ENCODE data around the gene GNB4.

The GNB4 gene

GRCh38 chr3:179453967-179454366, 2.7 kb upstream of the GNB4 start:
- TF ChIP-seq, protein P1, sequence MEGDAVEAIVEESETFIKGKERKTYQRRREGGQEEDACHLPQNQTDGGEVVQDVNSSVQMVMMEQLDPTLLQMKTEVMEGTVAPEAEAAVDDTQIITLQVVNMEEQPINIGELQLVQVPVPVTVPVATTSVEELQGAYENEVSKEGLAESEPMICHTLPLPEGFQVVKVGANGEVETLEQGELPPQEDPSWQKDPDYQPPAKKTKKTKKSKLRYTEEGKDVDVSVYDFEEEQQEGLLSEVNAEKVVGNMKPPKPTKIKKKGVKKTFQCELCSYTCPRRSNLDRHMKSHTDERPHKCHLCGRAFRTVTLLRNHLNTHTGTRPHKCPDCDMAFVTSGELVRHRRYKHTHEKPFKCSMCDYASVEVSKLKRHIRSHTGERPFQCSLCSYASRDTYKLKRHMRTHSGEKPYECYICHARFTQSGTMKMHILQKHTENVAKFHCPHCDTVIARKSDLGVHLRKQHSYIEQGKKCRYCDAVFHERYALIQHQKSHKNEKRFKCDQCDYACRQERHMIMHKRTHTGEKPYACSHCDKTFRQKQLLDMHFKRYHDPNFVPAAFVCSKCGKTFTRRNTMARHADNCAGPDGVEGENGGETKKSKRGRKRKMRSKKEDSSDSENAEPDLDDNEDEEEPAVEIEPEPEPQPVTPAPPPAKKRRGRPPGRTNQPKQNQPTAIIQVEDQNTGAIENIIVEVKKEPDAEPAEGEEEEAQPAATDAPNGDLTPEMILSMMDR (IDR thresholded peaks at IDR 0.05; ENCODE audit: insufficient read depth, missing control alignments) = no peak
- no peak for DNase-seq (ENCODE audit: insufficient read length, low spot score)
- no peak for FAIRE-seq

DNA sequence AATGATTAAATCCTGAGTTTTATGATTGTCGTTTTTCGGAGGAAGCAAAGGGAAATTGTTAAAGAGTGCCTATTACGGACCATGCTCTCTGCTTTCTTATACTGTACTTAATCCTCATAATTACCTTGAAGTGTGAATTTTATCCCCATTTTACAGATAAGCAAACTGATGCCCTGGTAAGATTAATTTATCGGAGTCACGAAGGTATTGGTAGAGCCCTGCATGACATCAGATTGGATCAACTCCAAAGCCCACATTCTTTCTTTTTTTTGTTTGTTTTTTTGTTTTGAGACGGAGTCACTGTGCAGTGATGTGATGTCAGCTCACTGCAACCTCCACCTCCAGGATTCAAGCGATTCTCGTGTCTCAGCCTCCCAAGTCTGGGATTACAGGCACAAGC, 1.6 kb upstream of the GNB4 start:
- FAIRE-seq (no peak), DNase-seq (ENCODE audit: insufficient read length, low spot score) (no peak)
- TF ChIP-seq, protein P1 (IDR thresholded peaks at IDR 0.05; ENCODE audit: insufficient read depth, missing control alignments) = no peak

DNA sequence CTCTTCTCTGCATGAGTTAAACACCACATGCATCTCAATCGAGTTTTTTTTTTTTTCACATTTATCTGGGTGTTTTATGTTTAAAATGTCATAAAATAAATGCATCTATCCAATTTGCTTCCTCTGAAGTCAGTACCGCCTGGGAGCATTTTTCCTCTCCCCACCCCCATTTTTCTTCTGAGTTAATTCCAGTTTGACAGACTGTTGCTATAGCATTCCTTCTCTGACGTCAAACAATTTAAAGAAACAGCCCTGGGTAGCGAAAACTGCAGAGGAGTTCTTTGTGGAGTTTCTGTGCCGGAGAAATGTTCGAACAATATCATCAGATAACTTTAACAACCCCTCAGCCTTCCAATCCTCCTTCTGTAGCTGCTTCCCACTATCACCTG, 900 bp upstream of the GNB4 start:
- DNase-seq (ENCODE audit: insufficient read length, low spot score) (no peak), FAIRE-seq (no peak)
- TF ChIP-seq, protein P1 (IDR thresholded peaks at IDR 0.05; ENCODE audit: insufficient read depth, missing control alignments) = no peak

DNA sequence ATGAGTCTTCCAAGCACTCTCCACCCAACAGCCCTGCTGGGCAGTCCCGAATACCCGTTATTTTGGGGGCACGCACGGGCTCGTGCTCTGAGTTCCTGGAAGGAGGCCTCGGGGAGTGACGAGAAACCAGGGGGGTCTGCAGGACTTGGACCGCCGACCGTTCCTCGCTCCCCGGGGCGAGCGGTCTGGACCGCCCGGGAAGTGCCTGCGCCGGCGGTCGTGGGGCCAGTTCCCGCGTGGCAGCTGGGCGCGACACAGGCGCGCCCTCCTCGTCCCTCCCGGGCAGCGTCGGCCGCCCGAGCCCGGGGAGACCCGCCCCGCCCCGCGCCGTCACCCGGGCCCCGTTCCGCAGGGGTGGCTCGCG, 387 bp downstream of the GNB4 start:
- TF ChIP-seq, protein P1 (IDR thresholded peaks at IDR 0.05; ENCODE audit: insufficient read depth, missing control alignments) = no peak
- FAIRE-seq = no peak
- DNase-seq (ENCODE audit: insufficient read length, low spot score) = no peak

DNA sequence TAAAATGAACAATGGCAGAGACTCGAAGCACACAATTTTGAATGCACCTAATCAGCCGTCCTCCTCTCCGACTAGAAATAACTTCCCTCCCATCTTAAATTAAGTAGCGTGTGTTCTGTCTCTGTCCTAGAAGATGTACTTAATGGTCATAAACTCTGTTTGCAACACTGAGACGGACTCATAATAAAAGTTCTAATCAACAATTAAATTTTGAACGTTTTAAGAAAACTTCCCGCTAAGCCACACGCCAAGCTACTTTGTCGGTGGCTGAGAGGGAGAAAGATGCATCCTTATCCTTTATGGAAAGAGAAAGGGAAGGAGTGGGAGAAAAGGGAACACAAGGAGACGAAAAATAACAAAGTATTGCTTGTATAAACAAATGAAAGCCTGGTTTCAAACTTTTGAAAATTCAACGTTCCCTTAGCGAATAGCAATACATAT, 989 bp downstream of the GNB4 start:
- no peak for DNase-seq (ENCODE audit: insufficient read length, low spot score)
- no peak for FAIRE-seq
- TF ChIP-seq, protein P1 (IDR thresholded peaks at IDR 0.05; ENCODE audit: insufficient read depth, missing control alignments) = no peak

DNA sequence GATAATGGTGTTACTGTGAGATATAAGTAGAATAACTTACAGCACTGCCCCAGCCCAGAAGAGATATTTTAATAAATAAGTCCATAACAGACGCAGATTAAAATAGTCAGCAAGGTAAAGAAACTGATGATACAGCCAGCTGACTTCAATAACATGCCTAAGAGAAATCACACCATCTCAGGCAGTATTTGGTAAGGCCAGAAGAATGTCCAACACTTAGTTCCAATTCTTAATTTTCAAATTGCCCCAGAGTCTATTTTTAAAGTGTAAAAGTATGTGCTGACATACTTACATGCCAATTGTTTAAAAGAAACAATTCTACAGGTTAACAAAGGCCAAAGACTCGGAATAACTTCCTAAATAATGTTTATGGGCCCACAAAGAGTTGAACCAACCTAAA, 1.6 kb downstream of the GNB4 start:
- TF ChIP-seq, protein P1 (IDR thresholded peaks at IDR 0.05; ENCODE audit: insufficient read depth, missing control alignments) = no peak
- FAIRE-seq (no peak), DNase-seq (ENCODE audit: insufficient read length, low spot score) (no peak)

DNA sequence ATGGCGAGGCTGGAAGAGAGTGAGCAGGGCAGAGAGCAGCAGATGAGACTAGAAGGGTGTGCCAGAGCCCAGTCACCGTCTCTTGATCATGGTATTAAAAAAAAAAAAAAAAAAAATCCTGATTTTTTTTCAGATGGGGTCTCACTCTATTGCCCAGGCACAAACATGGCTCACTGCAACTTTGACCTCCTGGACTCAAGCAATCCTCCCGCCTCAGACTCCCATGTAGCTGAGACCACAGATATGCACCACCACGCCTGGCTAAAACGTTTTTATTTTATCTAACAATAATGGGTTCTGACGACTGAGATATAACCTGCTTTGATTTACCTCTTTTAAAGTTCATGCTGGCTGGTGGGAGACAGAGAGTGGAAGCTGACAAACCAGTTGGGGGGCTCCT, 4.0 kb downstream of the GNB4 start:
- DNase-seq (ENCODE audit: insufficient read length, low spot score) (no peak), FAIRE-seq (no peak)
- TF ChIP-seq, protein P1 (IDR thresholded peaks at IDR 0.05; ENCODE audit: insufficient read depth, missing control alignments) = no peak

Measured in D721Med (cell line).